Stimulated activated CD4-positive, alpha-beta T cell treated with anti-CD3 and anti-CD28 coated beads, Interleukin-1b, Interleukin-23, amount 100 ng/mL, for 4 hours (primary cell): ENCODE data around the gene PRICKLE2.

Experiments
- DNase-seq, 2 donors: peaks; one replicate each; pipeline ENCODE4 v3.0.0-alpha.2; 2020; ENCODE audit warnings: low read depth in 2 of 2

The PRICKLE2 gene

GRCh38 chr3:64131725-64132469 is 93.4 kb downstream of the PRICKLE2 start:
- no peak for DNase-seq

- DNase-seq = no peak
Observed at GRCh38 chr3:64130436-64130835, 94.8 kb downstream of the PRICKLE2 start.

- DNase-seq = no peak
Observed at GRCh38 chr3:64129581-64129980, 95.7 kb downstream of the PRICKLE2 start.

DNA sequence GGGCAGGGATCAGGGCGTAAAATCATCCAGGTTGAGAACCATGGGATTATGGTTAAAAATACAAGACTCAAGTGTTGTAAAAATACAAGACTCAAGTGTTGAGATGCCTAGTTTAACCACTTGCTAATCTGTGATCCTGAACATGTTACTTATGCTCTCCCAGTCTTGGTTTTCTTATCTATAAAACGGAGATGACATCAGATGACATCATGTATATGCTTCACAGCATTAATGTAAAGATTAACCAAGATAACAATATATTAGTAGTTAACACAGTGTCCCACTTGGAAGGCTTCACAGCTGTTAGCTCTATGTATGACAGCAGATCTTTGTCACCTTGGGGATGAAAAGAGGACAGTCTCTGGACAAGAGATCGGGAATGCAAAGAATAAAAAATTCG is 96.2 kb downstream of the PRICKLE2 start:
- no peak for DNase-seq

GRCh38 chr3:64125561-64125960 is 99.7 kb downstream of the PRICKLE2 start:
- DNase-seq = no peak

GRCh38 chr3:64123931-64124330 is 101.3 kb downstream of the PRICKLE2 start:
- no peak for DNase-seq

DNA sequence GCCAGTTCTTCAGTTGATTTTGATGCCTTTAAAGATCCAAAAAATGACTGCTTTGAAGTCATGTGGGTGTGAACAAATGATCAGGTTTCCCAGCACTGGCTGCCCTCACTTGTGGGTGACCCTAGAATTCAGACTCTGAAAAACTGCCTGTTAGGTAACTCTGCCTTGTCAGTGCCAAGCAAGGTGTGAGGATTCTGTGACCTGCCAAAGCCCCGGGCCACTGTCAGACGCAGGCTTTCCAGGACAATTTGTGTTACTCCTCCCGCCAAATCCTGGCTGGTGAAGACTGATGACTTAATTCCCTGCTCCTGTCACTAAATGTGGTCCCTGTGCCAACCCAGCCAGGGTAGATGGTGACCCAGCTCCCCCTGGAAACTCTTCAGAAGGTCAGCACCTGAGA is 102.8 kb downstream of the PRICKLE2 start:
- DNase-seq = no peak

GRCh38 chr3:64121750-64122311 is 103.4 kb downstream of the PRICKLE2 start:
- DNase-seq = no peak

DNA sequence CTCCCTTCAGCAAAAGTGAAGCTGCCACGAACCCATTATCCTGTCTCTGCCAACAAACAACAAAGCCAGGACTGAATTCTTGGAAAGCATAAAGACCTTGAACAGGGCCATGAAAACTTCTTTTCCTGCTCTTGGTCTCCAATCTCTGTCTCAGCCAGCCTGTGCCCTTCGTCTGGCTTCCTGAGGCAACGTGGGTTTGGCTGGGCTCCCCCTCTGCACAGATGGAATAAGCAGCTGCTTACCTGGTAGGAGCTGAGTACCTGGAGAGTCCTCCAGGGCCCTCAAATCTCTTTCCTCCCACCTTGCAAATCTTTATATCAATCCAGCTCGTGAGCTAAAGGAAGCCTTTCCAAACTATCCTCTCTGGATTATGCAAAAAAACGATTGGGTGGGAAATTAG is 104.4 kb downstream of the PRICKLE2 start:
- no peak for DNase-seq

- DNase-seq = no peak
Observed at GRCh38 chr3:64117483-64117882, 107.8 kb downstream of the PRICKLE2 start.

GRCh38 chr3:64114651-64115050 is 110.6 kb downstream of the PRICKLE2 start:
- DNase-seq = no peak

- DNase-seq = no peak
Observed at GRCh38 chr3:64111872-64112271, 113.4 kb downstream of the PRICKLE2 start.

DNA sequence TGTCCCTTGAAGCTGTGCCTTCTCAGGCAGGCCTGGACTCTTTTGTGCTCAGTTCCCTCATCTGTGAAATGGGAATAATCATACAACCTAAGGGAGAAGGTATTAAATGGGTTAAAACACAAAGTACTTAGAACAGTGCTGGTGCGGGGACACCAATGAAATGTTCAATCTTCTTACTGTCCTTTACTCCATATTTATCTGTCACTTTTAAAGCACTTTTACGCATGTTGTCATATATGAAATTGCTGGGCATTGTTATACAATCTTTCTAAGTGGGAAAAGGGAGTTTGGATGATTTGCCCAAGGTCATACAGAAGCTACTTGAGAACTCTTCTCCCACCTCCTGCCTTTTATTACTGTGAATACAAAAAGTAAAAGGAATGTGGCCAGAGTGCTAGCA is 114.2 kb downstream of the PRICKLE2 start:
- no peak for DNase-seq

- DNase-seq = no peak
Observed at GRCh38 chr3:64110071-64110470, 115.2 kb downstream of the PRICKLE2 start.

DNA sequence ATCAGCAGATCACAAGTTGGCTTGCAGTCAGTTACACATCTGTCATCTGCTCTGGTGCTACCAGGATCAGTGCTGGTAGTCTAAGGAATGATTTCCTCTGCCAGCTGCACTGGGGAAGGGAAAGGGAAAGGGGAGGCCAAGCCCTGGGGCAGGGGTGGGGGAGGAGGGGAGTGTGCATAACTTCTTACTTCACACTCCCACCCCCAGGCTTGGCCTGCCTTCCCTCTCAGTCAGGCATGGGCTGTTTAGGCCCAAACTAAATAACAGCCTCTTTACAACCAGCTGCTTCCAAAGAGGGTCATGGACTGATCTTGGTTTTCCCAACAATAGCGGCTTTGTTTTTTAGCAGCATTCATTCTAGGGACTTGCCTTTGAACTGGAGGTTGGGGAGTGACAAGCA is 115.8 kb downstream of the PRICKLE2 start:
- no peak for DNase-seq

GRCh38 chr3:64108784-64109317 is 116.4 kb downstream of the PRICKLE2 start:
- DNase-seq = no peak

- DNase-seq = no peak
Observed at GRCh38 chr3:64108231-64108630, 117.0 kb downstream of the PRICKLE2 start.

DNA sequence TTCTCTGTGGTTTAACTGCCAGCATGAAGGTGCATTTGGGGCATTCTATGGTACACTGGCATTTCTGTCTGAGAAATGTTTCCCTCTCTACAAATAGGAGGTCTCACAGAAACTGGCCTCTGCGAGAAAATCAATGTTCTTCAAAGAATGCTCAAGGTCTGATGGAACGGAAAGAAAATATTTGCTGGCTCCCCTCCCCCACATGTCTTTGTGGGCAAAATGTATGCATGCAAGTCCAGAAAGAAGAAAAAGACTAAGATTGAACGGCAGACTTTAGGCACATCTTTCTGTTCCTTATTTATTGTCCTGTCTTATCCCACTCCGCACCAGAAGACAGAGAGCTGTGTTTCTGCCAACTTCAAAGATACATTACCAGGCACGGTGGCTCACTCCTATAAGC is 118.1 kb downstream of the PRICKLE2 start:
- no peak for DNase-seq

DNA sequence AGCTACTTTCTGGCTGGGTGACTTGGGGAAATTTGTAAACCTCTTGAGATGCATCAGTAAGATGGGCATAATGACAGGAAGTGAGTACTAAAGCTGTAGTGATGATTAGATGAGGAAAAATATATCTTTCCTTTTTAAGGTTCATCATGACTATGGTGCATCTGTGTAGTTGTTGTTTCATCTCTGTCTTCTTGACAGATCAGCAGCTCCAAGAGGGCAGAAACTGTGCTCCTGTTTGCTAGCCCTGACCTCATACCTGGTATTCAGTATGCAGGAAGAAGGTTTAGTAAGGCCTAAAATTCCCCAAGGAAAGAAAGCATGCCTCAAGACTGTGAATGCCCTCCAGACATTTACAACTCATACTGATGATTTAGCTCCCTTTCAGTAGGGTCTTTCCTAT is 119.5 kb downstream of the PRICKLE2 start:
- DNase-seq = no peak

GRCh38 chr3:64104691-64105111 is 120.6 kb downstream of the PRICKLE2 start:
- no peak for DNase-seq

- no peak for DNase-seq
Observed at GRCh38 chr3:64104006-64104405, 121.3 kb downstream of the PRICKLE2 start.

DNA sequence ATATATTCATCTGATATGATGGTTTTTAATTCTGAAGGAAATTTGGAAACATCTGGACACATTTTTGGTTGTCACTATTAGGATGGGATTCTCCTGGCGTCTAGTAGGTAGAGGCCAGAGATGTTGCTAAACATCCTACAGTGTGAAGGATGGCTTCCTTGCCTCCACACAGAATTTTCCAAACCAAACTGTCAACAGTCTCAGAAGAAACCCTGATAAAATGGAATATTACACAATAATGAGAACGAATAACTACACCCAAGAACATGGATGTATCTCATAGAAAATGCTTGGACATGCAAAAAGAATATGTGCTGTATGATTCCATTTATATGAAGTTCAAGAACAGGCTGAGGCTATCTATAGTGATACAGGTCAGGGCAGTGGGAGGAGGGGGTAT is 122.1 kb downstream of the PRICKLE2 start:
- DNase-seq = no peak

DNA sequence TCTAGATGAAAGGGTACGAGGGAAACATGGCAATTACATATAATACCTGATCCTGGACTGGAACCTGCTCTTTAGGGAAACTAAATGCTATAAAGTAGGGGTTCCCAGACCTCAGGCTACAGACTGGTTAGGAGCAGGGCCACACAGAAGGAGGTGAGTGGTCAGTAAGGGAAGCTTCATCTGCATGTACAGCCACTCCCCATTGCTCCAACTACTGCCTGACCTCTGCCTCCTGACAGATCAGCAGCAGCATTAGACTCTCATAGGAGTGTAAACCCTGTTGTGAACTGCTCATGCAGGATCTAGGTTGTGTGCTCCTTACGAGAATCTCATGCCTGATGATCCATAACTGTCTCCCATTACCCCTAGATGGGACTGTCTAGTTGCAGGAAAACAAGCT is 123.1 kb downstream of the PRICKLE2 start:
- no peak for DNase-seq
